Adrenal gland (tissue), 12 donors: ENCODE measurements around the gene C1orf122. TPM values are rescaled to one million over a fixed set of nuclear protein-coding genes. Genes with fewer than 3 reads are reported as not detected.
A peak's percentile ranks its signal among the peaks of the same experiment; 100 is the strongest.

Experiments used
- DNase-seq, 7 donors: peaks; one replicate each; pipeline ENCODE4 v3.0.0-alpha.2; 2019 to 2020
- H3K27ac ChIP-seq, 5 donors: fragments of 200-600 bp; sonication (generic) in 4 of 5; 1 replicate in 3 of 5; 2 replicates in 2 of 5; pipeline versions ENCODE4 v1.5.1 to v1.8.0; 2016 to 2020; ENCODE audit warnings: mild to moderate bottlenecking in 1 of 5
- H3K27me3 ChIP-seq: fragments of 200-600 bp; 2 replicates; pipeline ENCODE4 v1.8.0; 2021
- H3K36me3 ChIP-seq, 2 donors: fragments of 200-600 bp; replicated peaks in 1 of 2; 1 replicate in 1 of 2; 2 replicates in 1 of 2; pipeline versions ENCODE4 v1.5.1 to v1.8.0; 2018 to 2022
- H3K4me1 ChIP-seq, 2 donors: fragments of 200-600 bp; replicated peaks in 1 of 2; 1 replicate in 1 of 2; 2 replicates in 1 of 2; pipeline versions ENCODE4 v1.5.1 to v1.8.0; 2018 to 2021
- H3K4me3 ChIP-seq, 4 donors: fragments of 200-600 bp; sonication (generic) in 3 of 4; one replicate each; pipeline ENCODE4 v1.5.1; 2016 to 2018
- H3K9me3 ChIP-seq, 3 donors: fragments of 200-600 bp; sonication (generic) in 1 of 3; replicated peaks in 1 of 3; 1 replicate in 2 of 3; 2 replicates in 1 of 3; pipeline versions ENCODE4 v1.5.1 to v1.8.0; 2016 to 2021
- POLR2A ChIP-seq, 2 donors: fragments of 450-650 bp; IDR thresholded peaks; one replicate each; pipeline ENCODE4 v1.6.1; 2017; ENCODE audit warnings: antibody characterized with exemption in 2 of 2, mild to moderate bottlenecking in 2 of 2, moderate library complexity in 1 of 2
- WGBS, 4 donors: extraction: QIAGEN DNeasy Blood & Tissue Kit in 2 of 4; methylation state at CpG; one replicate each; pipeline versions ENCODE4 v1.1.5 to v1.1.7; 2013 to 2017; 5-methylcytosine and 5-hydroxymethylcytosine counted together
- intact Hi-C, 2 donors: fragments of 100-400 bp; cut with DNase I; formaldehyde crosslinking; loops; one replicate each; pipeline versions ENCODE4 v1.14.1 to v1.15.0; 2022 to 2023
- polyA plus RNA-seq, 3 donors: library from polyadenylated mRNA; stranded (reverse); fragments of 200-250 nt in 2 of 3; fragments of 350-450 nt in 1 of 3; fragmentation: Illumina TruSeq in 1 of 3; extraction: RNeasy Lipid Tissue Mini Kit (QIAGEN cat#74804) in 1 of 3; gene quantifications; one replicate each; pipeline ENCODE4 v1.2.3, GENCODE V29; 2013 to 2014
- total RNA-seq, 9 donors: library from RNA; depleted of rRNA in 4 of 9; stranded (reverse); fragments of >200 nt in 4 of 9; fragments of 120-200 nt in 1 of 9; fragmentation: NEBNext Ultra II Directional in 1 of 9; extraction: Animal tissue kit (Norgen Biotek cat#: 25700) in 1 of 9; gene quantifications; one replicate each; pipeline versions ENCODE4 v1.1.0 to v1.2.4, GENCODE V29; 2013 to 2023
- TF ChIP-seq, protein P1 (sequence below), 6 experiments: fragments of 450-650 bp in 4 of 6; fragments of 200-600 bp in 2 of 6; sonication (generic) in 1 of 6; IDR thresholded peaks; 1 replicate in 5 of 6; 2 replicates in 1 of 6; pipeline versions ENCODE4 v1.5.1 to v1.8.0; 2016 to 2021; ENCODE audit warnings: antibody characterized with exemption in 6 of 6, mild to moderate bottlenecking in 2 of 6, moderate library complexity in 1 of 6
- donor health status: healthy with polysubstance abuse.
- donor health status: Bipolar disorder and iron deficiency.
- donor health status: DM: yes; HTN: yes; CAD: no.
- donor health status: DM: no; HTN: no; CAD: no.
- donor health status: DM: no; HTN: no; CAD: no.
- donor health status: DM: yes; HTN: yes; CAD: no.

The C1orf122 gene
- total and polyA plus RNA-seq, 12 donors, result 21.0 to 173 (median 84.7) TPM

DNA sequence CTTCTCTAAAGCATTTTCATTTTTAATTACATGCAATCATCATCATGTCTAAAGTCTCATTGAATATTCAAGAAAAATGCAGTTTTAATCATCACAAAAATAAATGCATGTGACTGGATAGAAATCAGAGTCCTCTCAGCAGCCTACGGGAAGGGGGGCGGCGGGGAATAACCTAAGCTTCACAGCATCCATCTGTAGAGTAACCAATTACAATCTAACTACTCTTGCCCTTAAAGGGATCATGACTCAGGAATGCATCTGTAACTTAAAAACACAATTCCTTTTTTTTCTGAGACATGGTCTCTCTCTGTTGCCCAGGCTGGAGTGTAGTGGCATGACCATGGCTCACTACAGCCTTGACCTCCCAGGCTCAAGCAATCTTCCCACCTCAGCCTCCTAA lies 29.2 kb downstream of the C1orf122 start:
- H3K27ac ChIP-seq, result no peak overlapping the region
- peaks cover 14 to 17% of the 10 kb centered on the region in 2 donors for H3K4me1 ChIP-seq
- no peak for DNase-seq
- intact Hi-C loops, result no loop called here
- no peaks in the 10 kb centered on the region for H3K9me3 ChIP-seq
- no peak overlapping the region for H3K4me3 ChIP-seq
- 63 to 95% (median 74%) methylated on average over 2 to 3 of the region's 3 CpGs for WGBS, 4 donors
- TF ChIP-seq POLR2A (IDR thresholded peaks at IDR 0.05), result no peak
- TF ChIP-seq, protein P1, sequence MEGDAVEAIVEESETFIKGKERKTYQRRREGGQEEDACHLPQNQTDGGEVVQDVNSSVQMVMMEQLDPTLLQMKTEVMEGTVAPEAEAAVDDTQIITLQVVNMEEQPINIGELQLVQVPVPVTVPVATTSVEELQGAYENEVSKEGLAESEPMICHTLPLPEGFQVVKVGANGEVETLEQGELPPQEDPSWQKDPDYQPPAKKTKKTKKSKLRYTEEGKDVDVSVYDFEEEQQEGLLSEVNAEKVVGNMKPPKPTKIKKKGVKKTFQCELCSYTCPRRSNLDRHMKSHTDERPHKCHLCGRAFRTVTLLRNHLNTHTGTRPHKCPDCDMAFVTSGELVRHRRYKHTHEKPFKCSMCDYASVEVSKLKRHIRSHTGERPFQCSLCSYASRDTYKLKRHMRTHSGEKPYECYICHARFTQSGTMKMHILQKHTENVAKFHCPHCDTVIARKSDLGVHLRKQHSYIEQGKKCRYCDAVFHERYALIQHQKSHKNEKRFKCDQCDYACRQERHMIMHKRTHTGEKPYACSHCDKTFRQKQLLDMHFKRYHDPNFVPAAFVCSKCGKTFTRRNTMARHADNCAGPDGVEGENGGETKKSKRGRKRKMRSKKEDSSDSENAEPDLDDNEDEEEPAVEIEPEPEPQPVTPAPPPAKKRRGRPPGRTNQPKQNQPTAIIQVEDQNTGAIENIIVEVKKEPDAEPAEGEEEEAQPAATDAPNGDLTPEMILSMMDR (IDR thresholded peaks at IDR 0.05), result no peak
- H3K36me3 ChIP-seq, result peaks cover 0 to 71% of the 10 kb centered on the region in 2 donors
- no peaks in the 10 kb centered on the region for H3K27me3 ChIP-seq

DNA sequence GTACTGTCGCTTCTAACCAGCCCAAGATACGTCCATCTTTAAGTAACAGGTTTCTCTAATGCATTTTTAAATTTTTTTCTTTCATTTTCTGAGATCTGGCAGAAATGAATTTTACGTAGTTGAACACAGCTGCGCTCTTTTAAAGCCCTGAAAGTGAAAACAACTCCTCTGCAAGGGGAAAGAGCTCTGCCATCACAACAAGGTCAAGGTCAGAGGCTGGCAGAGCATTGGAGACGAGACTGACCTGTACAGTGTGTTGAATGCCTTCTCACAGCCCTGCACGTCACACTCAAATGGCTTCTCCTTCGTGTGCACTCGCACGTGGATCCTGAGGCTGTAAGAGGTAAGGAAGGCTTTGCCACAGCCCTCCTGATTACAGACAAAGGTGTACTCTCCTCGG lies 32.1 kb downstream of the C1orf122 start:
- Histone ChIP-seq H3K4me3 (peak overlapping the region in 1 of 4 donors; percentile 5), H3K36me3 (peaks cover 0 to 43% of the 10 kb centered on the region in 2 donors), H3K4me1 (peaks cover 14 to 23% of the 10 kb centered on the region in 2 donors), H3K27me3 (no peaks in the 10 kb centered on the region), H3K27ac (peak overlapping the region; percentile 14 to 77 (median 67)), H3K9me3 (no peaks in the 10 kb centered on the region)
- no peak for TF ChIP-seq POLR2A (IDR thresholded peaks at IDR 0.05)
- TF ChIP-seq, protein P1 (IDR thresholded peaks at IDR 0.05), result no peak
- peak; percentile 48 to 82 (median 71) for DNase-seq
- WGBS, 4 donors, result 46 to 65% (median 62%) methylated on average over 10 of the region's 10 CpGs
- intact Hi-C loops, result no loop called here

DNA sequence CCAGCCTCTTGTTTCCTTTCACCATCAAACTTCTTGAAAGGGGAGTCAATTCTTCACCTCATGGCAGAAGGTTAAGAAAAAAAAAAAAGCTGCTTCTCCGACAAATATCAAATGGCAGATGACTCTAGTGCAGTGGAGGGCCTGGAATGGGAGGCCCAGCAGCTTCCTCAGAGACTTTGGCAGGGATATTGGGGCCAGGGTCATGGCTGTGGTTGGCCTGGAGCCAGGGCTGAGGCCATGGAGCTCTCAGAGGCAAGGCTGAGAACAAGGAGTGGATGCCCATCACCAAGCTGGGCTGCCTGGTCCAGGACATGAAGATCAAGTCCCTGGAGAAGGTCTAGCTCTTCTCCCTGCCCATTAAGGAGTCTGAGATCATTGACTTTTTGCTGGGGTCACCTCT lies 33.1 kb downstream of the C1orf122 start:
- intact Hi-C loops, result no loop called here
- TF ChIP-seq, protein P1 (IDR thresholded peaks at IDR 0.05), result no peak
- no peak for TF ChIP-seq POLR2A (IDR thresholded peaks at IDR 0.05)
- Histone ChIP-seq H3K27me3 (no peaks in the 10 kb centered on the region), H3K4me1 (peaks cover 14 to 33% of the 10 kb centered on the region in 2 donors), H3K4me3 (no peak overlapping the region), H3K36me3 (peaks cover 0 to 34% of the 10 kb centered on the region in 2 donors), H3K9me3 (no peaks in the 10 kb centered on the region), H3K27ac (peak overlapping the region in 1 of 5 donors; percentile 18)
- peak in 6 of 7 donors; percentile 32 to 65 (median 50) for DNase-seq
- WGBS, 4 donors, result 30 to 35% (median 30%) methylated on average over 1 of the region's 1 CpG

DNA sequence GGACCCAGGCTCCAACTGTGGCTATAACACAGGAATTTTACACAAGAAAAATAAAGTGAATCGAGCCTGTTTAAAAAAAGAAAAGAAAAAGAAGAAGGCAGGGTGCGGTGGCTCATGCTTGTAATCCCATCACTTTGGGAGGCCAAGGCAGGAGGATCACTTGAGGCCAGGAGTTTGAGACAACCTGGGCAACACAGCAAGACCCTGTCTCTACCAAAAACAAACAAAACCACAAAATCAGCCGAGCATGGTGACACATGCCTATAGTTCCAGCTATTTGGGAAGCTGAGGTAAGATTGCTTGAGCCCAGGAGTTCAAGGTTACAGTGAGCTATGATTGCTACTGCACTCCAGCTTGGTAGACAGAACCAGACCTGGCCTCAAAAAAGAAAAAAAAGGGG lies 34.1 kb downstream of the C1orf122 start:
- 73 to 80% (median 79%) methylated on average over 3 of the region's 3 CpGs for WGBS, 4 donors
- intact Hi-C loops, result no loop called here
- H3K27ac ChIP-seq, result no peak overlapping the region
- peaks cover 14 to 34% of the 10 kb centered on the region in 2 donors for H3K4me1 ChIP-seq
- H3K9me3 ChIP-seq, result no peaks in the 10 kb centered on the region
- H3K4me3 ChIP-seq, result no peak overlapping the region
- TF ChIP-seq, protein P1 (IDR thresholded peaks at IDR 0.05), result no peak
- TF ChIP-seq POLR2A (IDR thresholded peaks at IDR 0.05), result no peak
- no peak for DNase-seq
- no peaks in the 10 kb centered on the region for H3K27me3 ChIP-seq
- peaks cover 0 to 27% of the 10 kb centered on the region in 2 donors for H3K36me3 ChIP-seq
